ENCODE results near the gene CAPZA2. TPM values are rescaled to one million over a fixed set of nuclear protein-coding genes. Genes with fewer than 3 reads are reported as not detected.
"Not testable (repeated sequence)": the region's sequence is repeated elsewhere in the genome, so short reads cannot be mapped to it uniquely, and the experiment has no call there.

Gene CAPZA2
- polyA plus RNA-seq, 3 donors: 175 to 217 (median 178) TPM

GRCh38 chr7:116967983-116968382 is 105.6 kb downstream of the CAPZA2 start:
- no peak for DNase-seq (ENCODE audit: extremely low read depth in 1 of 11, low read depth in 9 of 11, low spot score in 4 of 11)

- no peak for DNase-seq (ENCODE audit: extremely low read depth in 1 of 11, low read depth in 9 of 11, low spot score in 4 of 11)
Observed at GRCh38 chr7:116968631-116969030, 106.2 kb downstream of the CAPZA2 start.

GRCh38 chr7:116969371-116969902 is 107.0 kb downstream of the CAPZA2 start:
- DNase-seq (ENCODE audit: extremely low read depth in 1 of 11, low read depth in 9 of 11, low spot score in 4 of 11): no peak

- no peak for DNase-seq (ENCODE audit: extremely low read depth in 1 of 11, low read depth in 9 of 11, low spot score in 4 of 11)
Observed at GRCh38 chr7:116970238-116970910, 108.0 kb downstream of the CAPZA2 start.

GRCh38 chr7:116971153-116971552 is 108.8 kb downstream of the CAPZA2 start:
- not testable (repeated sequence) for DNase-seq (ENCODE audit: extremely low read depth in 1 of 11, low read depth in 9 of 11, low spot score in 4 of 11)

Other genes starting within 250 kb of the CAPZA2 start
- 10 to 100 TPM; 41.0 to 55.2 (median 54.2) TPM for gene MET, start 190.4 kb upstream of the CAPZA2 start, polyA plus RNA-seq (ENCODE audit: insufficient read length in 3 of 3)
- gene ST7, start 90.9 kb downstream of the CAPZA2 start, polyA plus RNA-seq (ENCODE audit: insufficient read length in 3 of 3): 10 to 100 TPM; 27.1 to 30.2 (median 29.6) TPM

Measured in renal cortex interstitium (tissue), 11 donors.